Right forelimb (tissue), 1 donor: Measurements from ENCODE around the gene TOX3.

Source experiments
- DNase-seq: peaks from one replicate; pipeline ENCODE4 v3.0.0-alpha.2; 2018

Gene TOX3

GRCh38 chr16:52563767-52564611 is 17.0 kb upstream of the TOX3 start:
- no peak for DNase-seq

GRCh38 chr16:52562770-52563169 is 15.8 kb upstream of the TOX3 start:
- DNase-seq, result no peak

GRCh38 chr16:52561910-52562741 is 15.2 kb upstream of the TOX3 start:
- DNase-seq, result no peak

GRCh38 chr16:52558448-52558847 is 11.5 kb upstream of the TOX3 start:
- DNase-seq, result no peak

- DNase-seq, result no peak
Measured at GRCh38 chr16:52557236-52557635, 10.3 kb upstream of the TOX3 start.

GRCh38 chr16:52556083-52556482 is 9.1 kb upstream of the TOX3 start:
- no peak for DNase-seq

- DNase-seq, result no peak
Measured at GRCh38 chr16:52555572-52555971, 8.6 kb upstream of the TOX3 start.

- no peak for DNase-seq
Measured at GRCh38 chr16:52554334-52554733, 7.4 kb upstream of the TOX3 start.

GRCh38 chr16:52553322-52553721 is 6.4 kb upstream of the TOX3 start:
- no peak for DNase-seq

GRCh38 chr16:52552643-52553042 is 5.7 kb upstream of the TOX3 start:
- DNase-seq, result no peak

- DNase-seq, result no peak
Measured at GRCh38 chr16:52549011-52549692, 2.2 kb upstream of the TOX3 start.

- DNase-seq, result no peak
Measured at GRCh38 chr16:52548261-52549010, 1.5 kb upstream of the TOX3 start.

GRCh38 chr16:52547834-52548215 is 882 bp upstream of the TOX3 start:
- no peak for DNase-seq

- DNase-seq, result no peak
Measured at GRCh38 chr16:52546291-52547003, 496 bp downstream of the TOX3 start.

- DNase-seq, result no peak
Measured at GRCh38 chr16:52545898-52546266, 1.1 kb downstream of the TOX3 start.

- no peak for DNase-seq
Measured at GRCh38 chr16:52545222-52545897, 1.6 kb downstream of the TOX3 start.

GRCh38 chr16:52544703-52545102 is 2.2 kb downstream of the TOX3 start:
- DNase-seq, result no peak

- DNase-seq, result no peak
Measured at GRCh38 chr16:52543654-52544053, 3.3 kb downstream of the TOX3 start.

GRCh38 chr16:52540910-52541309 is 6.0 kb downstream of the TOX3 start:
- no peak for DNase-seq

GRCh38 chr16:52539191-52539590 is 7.8 kb downstream of the TOX3 start:
- no peak for DNase-seq

- no peak for DNase-seq
Measured at GRCh38 chr16:52538511-52538910, 8.4 kb downstream of the TOX3 start.

GRCh38 chr16:52537516-52537915 is 9.4 kb downstream of the TOX3 start:
- no peak for DNase-seq
